GM19397 (cell line): Measurements from ENCODE around the gene SAMM50.

Source experiments
- ATAC-seq: cut with Tn5 transposase; IDR thresholded peaks from one replicate; pipeline ENCODE4 v1.9.1; 2021; ENCODE audit warnings: mild to moderate bottlenecking, moderate library complexity; ENCODE audit not compliant: unreplicated experiment

Gene SAMM50

DNA sequence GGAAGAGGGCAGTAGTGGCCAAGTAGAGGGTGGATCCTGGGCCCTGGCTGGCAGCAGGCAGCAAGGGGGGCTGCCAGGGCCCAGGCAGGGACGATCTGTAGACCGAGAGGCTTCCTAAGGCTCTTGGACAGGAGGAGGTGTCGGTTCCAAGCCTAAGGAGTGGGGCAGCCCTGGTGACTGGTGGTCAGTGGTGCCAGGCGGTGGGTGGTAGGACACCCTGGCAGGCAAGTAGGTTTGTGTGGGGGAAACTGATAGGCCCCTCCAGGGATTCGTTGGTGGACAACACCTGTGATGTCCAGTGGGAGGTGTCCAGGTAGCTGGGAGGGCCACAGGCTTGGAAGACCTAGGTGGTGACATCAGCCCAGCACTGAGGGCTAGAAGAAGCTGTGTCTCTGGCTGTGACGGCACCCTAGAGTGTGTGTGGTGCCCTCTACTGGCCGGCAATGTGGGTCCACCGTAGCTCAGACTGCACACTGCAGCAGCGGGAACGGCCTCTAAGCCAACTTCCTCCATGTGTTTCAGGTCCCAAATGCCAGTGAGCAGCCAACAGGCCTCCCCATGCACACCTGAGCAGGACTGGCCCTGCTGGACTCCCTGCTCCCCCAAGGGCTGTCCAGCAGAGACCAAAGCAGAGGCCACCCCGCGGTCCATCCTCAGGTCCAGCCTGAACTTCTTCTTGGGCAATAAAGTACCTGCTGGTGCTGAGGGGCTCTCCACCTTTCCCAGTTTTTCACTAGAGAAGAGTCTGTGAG is 9.4 kb upstream of the SAMM50 start:
- no peak for ATAC-seq

DNA sequence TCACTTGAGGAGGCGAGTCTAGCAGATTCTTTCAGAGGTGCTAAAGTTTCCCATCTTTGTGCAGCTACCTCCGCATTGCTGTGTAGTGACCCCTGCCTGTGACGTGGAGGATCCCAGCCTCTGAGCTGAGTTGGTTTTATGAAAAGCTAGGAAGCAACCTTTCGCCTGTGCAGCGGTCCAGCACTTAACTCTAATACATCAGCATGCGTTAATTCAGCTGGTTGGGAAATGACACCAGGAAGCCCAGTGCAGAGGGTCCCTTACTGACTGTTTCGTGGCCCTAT is 8.9 kb upstream of the SAMM50 start:
- ATAC-seq = no peak

DNA sequence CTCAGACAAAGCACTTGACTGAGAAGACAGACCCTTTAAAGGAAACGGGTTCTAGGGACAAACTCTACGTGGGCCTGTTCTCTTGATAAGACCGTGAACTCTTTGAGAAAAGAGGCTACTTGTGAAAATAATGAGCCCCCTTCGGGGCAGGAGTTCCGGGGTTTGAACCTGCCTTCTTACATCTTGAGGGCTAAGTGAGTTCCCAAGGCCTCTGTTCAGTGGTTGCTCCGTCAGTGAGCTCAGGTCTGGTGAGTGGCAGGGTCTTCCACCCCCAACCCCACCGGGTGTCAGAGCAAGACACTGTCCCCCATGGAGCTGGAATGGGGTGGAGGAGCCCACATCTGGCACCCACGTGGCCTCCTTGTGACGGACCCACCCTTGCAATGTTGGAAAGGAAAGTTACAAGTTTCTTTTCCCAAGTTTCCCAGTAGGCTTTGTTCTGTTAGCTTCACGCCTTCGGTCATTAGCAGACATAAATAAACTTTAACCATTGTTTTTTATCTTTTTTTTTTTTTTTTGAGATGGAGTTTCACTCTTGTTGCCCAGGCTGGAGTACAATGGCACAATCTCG is 6.3 kb upstream of the SAMM50 start:
- ATAC-seq = no peak

DNA sequence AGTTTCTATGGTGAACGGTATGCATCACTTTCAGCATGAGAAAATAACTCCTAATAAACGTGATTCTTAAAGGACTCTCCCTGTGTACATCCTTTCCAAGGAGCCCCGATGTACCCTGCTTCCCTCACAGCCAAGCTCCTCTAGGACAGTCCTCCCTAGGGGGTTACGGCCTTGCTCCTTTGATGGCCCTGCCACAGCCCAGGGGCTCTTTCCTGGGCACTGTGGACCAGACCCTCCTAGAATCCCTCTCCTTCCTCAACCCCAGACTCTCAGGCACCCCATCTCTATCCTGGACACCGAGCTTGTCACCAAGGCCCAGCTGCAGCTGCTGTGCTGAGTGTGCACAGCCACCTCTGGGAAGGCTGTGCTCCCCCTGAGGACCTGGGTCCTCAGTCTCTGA is 3.9 kb upstream of the SAMM50 start:
- ATAC-seq = no peak

DNA sequence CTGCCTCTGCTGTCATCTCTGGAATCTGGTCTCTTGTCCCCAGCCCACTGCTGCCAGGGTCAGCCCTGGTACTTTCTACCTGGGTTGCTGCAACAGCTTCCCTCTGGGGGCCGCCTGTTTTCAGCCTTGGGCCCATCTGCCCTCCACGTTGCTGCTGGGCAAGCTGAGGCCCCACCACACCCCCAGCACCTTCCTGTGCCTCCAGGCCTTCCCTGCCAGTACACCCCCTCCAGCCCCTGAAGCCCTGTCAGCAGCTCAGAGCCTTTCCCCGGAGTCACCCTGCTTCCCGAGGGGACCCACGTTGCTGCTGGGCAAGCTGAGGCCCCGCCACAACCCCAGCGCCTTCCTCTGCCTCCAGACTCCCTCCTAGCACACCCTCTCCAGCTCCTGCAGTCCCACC is 3.3 kb upstream of the SAMM50 start:
- no peak for ATAC-seq

DNA sequence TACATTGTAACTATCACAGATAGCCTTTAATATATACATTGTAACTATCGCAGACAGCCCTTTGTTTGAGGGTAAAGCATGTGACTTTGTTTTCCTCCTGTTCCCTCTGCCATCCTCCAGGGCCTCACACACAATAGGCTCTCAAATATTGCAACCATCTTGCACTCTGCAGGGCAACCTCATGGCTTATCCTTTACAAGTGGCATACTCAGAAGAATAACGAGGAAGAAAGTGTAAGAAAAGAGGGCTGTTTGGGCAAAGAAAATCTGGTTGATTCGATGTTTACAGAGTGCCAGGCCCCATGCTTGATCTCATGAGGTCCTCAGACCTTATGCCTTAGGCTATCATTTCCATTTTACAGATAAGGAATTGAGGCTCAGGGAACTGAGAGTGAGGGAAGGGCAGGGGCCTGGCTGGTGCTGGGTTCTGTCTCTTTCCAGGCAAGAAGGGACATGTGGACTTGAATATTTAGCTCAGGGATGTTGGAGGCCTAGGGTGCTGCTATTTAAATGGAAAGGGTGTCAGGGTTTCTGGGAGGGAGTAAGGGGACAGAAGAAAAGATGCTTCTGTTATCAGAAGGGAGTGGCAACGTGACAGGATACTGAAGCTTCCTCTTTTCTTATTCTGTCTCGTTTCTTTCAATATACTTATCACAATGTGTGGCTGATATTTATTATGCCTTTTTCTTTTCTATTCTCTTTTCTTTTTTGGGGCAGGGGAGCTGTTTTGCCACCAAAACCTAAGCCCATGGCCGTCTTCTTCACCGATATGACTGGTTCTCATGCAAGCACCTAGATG is 1.1 kb upstream of the SAMM50 start:
- no peak for ATAC-seq

DNA sequence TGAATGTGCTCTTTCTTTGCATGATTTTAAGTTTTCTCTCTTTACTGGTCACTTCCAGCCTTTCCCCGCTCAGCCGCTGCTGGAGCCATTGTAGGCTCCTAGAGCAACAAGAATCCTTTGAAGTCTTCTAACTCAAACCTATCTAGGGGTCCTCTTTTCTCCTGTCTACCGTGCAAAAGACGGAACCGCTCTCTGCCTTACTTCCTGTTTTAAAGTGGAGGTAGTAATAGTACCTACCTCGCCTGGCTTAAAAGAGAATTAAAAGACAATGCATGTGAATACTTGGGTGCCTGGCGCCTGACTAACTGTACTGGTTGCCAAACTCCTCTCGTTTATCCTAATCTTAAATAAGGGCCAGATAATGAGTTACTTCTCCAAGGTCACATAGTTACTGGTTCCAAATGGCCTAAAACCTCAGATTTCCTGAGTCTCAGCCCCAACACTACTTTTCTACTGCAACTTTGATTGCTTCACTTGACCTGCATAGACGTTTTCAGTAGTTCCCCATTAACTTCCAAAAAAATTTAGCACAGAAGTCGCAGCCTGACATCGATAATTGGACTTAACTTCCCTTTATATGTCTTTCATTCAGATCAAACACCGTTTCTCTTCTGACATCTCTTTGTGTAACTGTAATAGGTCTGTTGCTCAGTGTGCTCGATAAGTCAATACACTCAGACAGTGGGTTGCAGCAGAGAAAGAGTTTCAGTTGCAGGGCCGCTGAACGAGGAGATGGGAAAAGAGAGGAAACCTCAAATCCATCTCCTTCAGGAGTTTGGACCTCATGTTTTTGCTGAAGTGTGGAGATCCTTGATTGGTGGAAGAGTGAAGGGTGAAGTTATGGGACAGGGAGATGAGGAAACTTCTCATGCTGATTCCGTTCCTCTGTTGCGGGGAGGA is 891 bp downstream of the SAMM50 start:
- no peak for ATAC-seq

DNA sequence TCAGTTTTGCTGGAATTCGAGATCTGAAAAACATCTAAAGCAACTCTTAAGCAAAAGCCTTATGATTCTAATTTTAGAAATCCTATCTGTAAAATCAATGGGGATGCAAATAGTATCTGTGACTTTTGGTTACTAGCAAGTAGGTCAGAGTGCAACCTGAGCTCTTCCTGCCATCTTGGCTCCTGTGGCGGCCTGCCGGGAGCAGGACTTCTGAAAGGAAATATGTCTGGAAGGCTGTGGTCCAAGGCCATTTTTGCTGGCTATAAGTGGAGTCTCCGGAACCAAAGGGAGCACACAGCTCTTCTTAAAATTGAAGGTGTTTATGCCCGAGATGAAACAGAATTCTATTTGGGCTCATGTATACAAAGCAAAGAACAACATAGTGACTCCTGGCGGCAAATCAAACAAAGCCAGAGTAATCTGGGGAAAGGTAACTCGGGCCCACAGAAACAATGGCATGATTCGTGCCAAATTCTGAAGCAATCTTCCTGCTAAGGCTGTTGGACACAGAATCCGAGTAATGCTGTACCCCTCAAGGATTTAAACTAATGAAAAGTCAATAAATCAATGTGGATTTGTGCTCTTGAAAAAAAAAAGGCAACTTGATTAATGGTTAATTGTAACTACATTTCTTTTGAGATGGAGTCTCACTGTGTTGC is 1.7 kb downstream of the SAMM50 start:
- no peak for ATAC-seq

DNA sequence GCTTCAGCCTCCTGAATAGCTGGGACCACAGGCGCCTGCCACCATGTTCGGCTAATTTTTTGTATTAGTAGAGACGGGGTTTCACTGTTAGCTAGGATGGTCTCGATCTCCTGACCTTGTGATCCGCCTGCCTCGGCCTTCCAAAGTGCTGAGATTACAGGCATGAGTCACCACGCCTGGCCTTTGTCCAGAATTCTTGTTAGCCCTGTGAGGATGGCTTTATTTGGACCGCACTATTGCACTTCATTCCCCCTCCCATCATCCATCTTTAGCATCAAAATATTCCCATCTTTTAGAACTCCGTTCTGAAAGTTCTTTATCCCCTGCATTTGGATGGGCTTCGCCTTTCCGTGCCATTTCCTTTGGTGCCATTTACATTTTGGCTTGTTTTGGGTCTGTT is 2.6 kb downstream of the SAMM50 start:
- ATAC-seq = no peak

DNA sequence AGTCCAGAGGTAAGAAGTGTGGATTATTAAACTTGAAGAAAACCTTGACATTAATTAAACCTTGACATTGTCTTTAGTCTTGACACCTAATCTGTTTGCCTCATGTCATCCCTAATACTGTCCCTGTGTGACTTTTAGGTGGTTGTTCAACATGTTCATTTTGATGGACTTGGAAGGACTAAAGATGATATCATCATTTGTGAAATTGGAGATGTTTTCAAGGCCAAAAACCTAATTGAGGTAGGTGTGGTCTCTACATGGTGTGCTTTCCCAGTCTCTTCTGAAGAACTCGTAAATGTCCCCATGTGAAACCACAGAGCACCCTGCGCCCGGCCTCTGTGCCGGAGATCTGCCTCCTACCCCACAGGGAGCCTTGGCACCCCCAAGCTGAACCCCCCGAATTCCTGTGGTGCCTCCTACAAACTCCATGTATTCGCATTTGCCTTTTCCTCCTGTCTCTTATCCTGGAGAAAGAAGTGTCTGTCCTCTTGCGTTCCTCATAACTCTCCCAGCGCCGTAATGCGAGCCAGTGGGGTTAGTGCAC is 9.1 kb downstream of the SAMM50 start:
- ATAC-seq = no peak

DNA sequence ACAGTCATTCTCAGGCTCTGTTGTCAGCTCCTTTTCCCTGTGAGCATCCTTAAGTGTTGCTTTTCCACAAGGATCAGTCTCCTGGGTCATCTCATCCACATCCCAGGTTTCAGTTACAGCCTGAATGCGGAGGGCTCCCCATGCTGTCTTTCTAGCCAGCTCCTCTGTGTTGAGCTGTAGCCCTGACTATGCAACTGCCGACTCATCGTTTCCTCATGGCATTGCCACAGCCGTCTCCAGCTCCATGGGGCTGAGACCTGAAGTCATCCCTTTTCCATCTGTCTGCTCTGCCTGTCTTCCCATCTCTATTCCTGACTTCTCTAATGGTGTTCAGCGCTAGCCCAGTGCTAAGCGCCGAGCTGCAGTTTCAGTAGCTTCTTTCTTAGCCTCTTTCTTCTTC is 11.8 kb downstream of the SAMM50 start:
- no peak for ATAC-seq

DNA sequence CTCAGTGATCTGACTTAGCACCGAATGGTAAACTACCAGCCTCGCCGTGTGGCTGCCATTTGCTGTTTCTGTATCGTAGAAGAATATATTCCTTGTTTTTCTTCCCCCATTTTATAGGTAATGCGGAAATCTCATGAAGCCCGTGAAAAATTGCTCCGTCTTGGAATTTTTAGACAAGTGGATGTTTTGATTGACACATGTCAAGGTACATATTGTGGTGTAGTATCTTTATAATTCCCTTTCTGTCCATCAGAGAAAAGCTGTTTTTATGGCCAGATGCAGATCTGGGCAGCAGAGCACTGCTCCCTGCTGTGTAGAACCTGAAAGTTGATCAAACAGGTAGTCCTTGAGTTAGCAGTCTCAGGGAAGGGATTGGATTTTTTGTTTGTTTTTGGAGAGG is 13.4 kb downstream of the SAMM50 start:
- no peak for ATAC-seq

DNA sequence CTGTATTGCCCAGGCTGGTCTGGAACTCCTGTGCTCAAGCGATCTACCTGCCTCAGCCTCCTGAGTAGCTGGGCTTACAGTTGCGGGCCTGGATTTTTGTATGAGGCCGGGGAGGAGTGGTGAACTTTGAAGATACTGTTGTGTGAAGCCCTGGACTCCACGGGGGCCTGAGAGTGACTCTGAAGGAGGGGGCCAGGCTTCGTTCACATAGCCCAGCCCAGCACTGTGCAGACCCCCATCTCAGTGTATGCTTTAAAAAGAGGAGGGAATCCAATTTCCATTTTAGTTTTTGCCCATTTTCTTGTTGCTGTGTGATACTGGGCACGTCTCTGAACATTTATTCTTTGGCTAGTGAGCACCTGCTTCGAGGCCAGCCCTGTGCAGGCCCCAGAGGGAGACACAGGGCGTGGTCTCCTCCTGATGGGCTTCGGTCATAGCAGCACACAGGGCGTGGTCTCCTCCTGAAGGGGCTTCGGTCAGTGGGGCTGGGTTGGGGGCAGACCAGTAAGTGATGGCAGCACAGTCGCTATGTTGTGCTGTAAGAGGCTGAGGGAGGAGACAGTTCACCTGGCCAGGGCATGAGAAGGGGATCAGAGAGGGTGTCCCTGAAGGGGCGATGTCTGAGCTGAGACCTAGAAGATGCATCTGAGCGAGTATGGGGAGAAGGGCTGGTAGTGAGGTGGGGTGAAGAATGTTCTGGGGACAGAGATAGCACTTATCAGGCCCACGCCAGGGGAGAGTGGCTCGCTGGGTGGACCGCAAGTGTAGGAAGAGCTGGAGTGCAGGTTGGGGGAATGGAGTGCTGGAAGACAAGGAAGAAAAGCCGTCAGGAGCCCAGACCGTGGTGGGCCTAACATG is 14.0 kb downstream of the SAMM50 start:
- ATAC-seq = no peak

DNA sequence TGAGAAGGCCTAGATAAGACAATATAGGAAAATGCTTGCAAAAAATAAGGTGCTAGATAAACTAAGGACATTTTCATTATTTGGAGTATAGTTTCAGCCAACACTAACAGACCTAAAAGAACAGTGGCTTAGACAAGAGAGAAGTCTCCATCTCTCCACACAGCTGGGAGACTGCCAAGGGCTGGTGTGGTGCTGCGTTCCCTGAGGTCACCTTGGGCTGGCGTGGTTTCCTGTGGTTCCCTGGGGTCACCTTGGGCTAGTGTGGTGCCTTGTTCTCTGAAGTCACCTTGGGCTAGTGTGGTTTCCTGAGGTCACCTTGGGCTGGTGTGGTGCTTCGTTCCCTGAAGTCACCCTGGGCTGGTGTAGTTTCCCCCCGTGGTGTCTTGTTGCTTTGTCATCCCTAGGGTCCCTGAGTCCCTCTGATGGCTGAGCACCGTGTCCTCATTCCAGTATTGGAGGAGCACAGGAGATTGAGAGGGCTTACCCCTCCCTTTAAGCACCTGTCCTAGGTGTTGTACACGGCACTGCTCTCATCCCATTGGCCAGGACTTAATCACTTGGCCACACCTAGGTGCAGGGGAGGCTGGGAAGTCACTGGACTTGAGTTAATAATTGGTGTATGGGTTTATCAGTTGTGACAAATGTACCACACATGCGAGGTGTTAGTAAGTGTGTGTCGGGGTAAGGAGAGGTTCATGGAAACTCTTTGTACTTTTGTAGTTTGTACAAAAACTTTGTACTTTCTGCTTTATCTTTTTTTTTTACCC is 14.9 kb downstream of the SAMM50 start:
- no peak for ATAC-seq

DNA sequence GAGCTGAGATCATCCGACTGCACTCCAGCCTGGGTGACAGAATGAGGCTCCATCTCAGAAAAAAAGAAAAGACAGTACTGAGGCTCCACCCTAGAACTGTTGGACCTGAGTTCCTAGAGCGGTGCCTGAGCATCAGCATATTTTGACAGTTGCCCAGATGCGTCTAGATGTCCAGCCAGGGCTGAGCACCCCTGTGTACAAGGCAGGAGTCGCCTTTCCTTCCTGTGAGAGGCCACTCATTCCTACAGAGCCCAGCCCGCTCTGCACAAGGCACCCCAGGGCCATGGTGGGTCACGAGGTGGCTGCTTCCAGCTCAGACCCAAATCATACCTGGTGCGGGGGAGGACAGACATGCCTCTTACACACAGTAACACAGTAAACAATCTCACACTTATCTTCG is 15.9 kb downstream of the SAMM50 start:
- ATAC-seq = no peak

DNA sequence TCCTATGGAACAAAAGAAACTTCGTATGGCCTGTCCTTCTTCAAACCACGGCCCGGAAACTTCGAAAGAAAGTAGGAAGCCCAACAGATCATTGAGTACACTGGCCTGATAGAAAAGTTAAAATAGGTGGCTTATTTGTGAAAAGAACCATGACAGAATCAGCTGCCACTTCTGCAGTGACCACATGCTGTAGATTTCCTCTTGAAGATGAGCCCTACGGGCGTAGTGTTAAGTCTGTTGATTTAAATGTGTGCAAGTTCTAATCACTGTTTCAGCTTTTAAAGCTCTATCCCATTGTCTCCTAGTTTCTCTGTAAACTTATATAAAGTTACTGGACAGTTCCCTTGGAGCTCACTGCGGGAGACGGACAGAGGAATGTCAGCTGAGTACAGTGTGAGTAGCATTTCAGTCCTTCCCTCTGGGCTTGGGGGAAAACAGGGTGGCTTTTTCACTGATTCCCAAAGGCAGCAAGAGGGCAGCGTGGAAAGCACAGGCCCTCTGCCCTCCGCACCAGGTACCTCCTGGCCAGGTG is 17.8 kb downstream of the SAMM50 start:
- ATAC-seq = no peak

DNA sequence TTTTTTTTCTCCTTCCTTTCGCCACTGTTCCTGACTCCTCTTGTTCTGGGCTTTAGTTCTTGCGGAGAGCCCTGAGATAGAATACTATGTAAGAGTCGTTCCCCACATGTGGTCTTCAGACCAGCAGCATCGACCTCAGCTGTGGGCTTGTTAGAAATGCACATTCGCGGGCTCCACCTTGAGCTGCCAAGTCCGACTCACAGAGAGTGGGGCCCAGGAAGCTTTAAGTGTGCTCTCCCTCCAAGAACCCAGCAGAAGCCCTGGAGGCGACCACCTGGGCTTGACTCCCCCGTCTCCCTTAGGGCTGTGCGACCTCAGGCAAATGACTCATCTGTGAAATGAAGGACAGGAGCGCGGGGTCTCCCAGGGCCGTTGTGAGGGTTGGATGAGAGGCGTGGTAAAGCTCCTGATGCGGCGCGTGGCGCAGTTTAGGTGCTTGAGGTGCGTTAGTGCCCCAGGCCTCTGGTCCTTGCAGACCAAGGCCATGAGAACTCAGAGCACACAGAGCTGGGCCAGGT is 18.8 kb downstream of the SAMM50 start:
- no peak for ATAC-seq

DNA sequence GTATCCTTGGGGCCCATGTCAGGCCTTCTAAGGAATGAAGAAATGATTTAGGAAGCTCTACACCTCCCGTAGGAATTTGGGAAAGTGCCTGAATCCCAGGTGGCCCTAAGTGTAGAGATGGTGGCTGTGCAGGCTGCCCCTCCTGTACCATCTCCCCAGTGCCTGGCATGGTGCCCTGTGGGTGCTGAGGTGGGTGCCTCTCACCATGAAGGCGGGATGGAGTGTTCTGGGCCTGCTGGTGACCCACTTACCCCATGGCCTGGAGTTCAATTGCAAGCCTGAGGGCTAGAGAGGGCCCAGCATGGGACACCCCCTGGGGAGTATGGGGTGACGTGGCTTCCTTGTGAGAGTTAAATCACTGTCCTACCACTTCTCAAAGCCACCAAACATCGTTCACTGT is 19.8 kb downstream of the SAMM50 start:
- no peak for ATAC-seq
